Ishikawa (cell line): ENCODE data around the gene OTUD5.

Source experiments
- EGR1 ChIP-seq: IDR thresholded peaks from 2 replicates; pipeline ENCODE4 v1.6.1; 2012
- TCF12 ChIP-seq: IDR thresholded peaks from 2 replicates; pipeline ENCODE4 v1.6.1; 2012; ENCODE audit warnings: low read depth
- TEAD4 ChIP-seq: IDR thresholded peaks from 2 replicates; pipeline ENCODE4 v1.6.1; 2012
- YY1 ChIP-seq: IDR thresholded peaks from 2 replicates; pipeline ENCODE4 v1.6.1; 2012; ENCODE audit warnings: low read depth
- TF ChIP-seq, protein P1 (sequence below): IDR thresholded peaks from 2 replicates; pipeline ENCODE4 v1.6.1; 2012

DNA sequence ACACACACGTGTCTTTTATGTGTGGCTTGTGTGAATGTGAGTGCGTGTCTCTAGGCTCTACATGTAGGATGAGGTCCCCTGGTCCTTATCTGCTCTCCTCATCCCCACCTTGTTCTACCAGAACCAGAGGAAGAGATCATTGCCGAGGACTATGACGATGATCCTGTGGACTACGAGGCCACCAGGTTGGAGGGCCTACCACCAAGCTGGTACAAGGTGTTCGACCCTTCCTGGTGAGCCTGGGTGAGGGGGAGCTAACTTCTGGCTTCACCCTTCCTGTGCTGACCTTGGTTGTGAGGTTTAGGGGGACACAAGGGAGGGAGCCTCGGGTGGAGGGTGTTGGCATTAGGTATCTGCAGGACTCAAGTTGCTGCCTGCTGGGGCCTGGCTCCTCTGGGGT, 56.3 kb downstream of the OTUD5 start:
- TF ChIP-seq TEAD4, result no peak
- no peak for TF ChIP-seq TCF12
- no peak for TF ChIP-seq EGR1
- TF ChIP-seq, protein P1, sequence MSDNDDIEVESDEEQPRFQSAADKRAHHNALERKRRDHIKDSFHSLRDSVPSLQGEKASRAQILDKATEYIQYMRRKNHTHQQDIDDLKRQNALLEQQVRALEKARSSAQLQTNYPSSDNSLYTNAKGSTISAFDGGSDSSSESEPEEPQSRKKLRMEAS, result no peak
- no peak for TF ChIP-seq YY1
